SK-N-SH (cell line): Measurements from ENCODE around the gene FCHO1. TPM values are rescaled to one million over a fixed set of nuclear protein-coding genes. Genes with fewer than 3 reads are reported as not detected.
A peak's percentile ranks its signal among the peaks of the same experiment; 100 is the strongest.

Experiments
- CTCF ChIA-PET: fragments of 300-600, 350-600 bp; formaldehyde crosslinking; extraction: SDS; loops from one replicate; lab custom pipeline; 2021; lab: Yijun Ruan, JAX
- POLR2A ChIA-PET: fragments of 350-600 bp; sonication (Branson Sonifier 250); formaldehyde crosslinking; extraction: SDS; loops from one replicate; lab custom pipeline; 2020; ENCODE audit warnings: antibody characterized with exemption, inconsistent platforms; lab: Yijun Ruan, JAX
- DNase-seq: peaks from one replicate; pipeline ENCODE4 v3.0.0; 2012
- H2AFZ ChIP-seq: fragments of 200-600 bp; sonication (generic); 2 replicates; pipeline ENCODE4 v1.8.1; 2016; ENCODE audit warnings: antibody characterized with exemption, mild to moderate bottlenecking, low read depth
- H3F3A ChIP-seq: fragments of 200-600 bp; sonication (generic); replicated peaks from 2 replicates; pipeline ENCODE3; 2016; ENCODE audit warnings: antibody characterized with exemption, mild to moderate bottlenecking; ENCODE audit not compliant: insufficient read depth
- H3K27ac ChIP-seq, 2 experiments: fragments of 200-500 bp in 1 of 2; fragments of 200-600 bp in 1 of 2; sonication (Bioruptor generic) in 1 of 2; sonication (generic), shearing (Covaris generic) in 1 of 2; 2 replicates each; pipeline versions ENCODE4 v1.5.1 to v1.6.1; 2014 to 2016; ENCODE audit warnings: low read depth in 2 of 2, inconsistent platforms in 1 of 2, low read length in 1 of 2, mild to moderate bottlenecking in 1 of 2, mixed read lengths in 1 of 2
- H3K27me3 ChIP-seq: fragments of 200-600 bp; sonication (generic), shearing (Covaris generic); 2 replicates; pipeline ENCODE4 v1.6.1; 2016; ENCODE audit warnings: mixed run types; ENCODE audit not compliant: insufficient read depth
- H3K36me3 ChIP-seq, 2 experiments: fragments of 200-500 bp in 1 of 2; fragments of 200-600 bp in 1 of 2; sonication (Bioruptor generic) in 1 of 2; sonication (generic) in 1 of 2; replicated peaks in 1 of 2; 2 replicates each; pipeline versions ENCODE3 to v1.5.1; 2014 to 2016; ENCODE audit warnings: low read length in 1 of 2, mild to moderate bottlenecking in 1 of 2; ENCODE audit not compliant: insufficient read depth in 2 of 2, control insufficient read depth in 1 of 2
- H3K4me1 ChIP-seq, 2 experiments: fragments of 200-500 bp in 1 of 2; fragments of 200-600 bp in 1 of 2; sonication (Bioruptor generic) in 1 of 2; sonication (generic), shearing (Covaris generic) in 1 of 2; 2 replicates each; pipeline versions ENCODE4 v1.5.1 to v1.6.1; 2014 to 2016; ENCODE audit warnings: low read depth in 1 of 2, low read length in 1 of 2, mixed run types in 1 of 2; ENCODE audit not compliant: insufficient read depth in 2 of 2, control insufficient read depth in 1 of 2
- H3K4me2 ChIP-seq: fragments of 200-600 bp; sonication (generic), shearing (Covaris generic); 2 replicates; pipeline ENCODE4 v1.6.1; 2017; ENCODE audit warnings: mixed run types
- H3K4me3 ChIP-seq, 2 experiments: fragments of 200-500 bp in 1 of 2; fragments of 200-600 bp in 1 of 2; sonication (Bioruptor generic) in 1 of 2; sonication (generic), shearing (Covaris generic) in 1 of 2; 2 replicates each; pipeline versions ENCODE4 v1.5.1 to v1.8.1; 2014 to 2016; ENCODE audit warnings: low read depth in 2 of 2, inconsistent platforms in 1 of 2, low read length in 1 of 2, mild to moderate bottlenecking in 1 of 2, mixed read lengths in 1 of 2, moderate library complexity in 1 of 2
- H3K79me2 ChIP-seq: fragments of 200-600 bp; sonication (generic); 2 replicates; pipeline ENCODE4 v1.8.1; 2017; ENCODE audit warnings: mild to moderate bottlenecking; ENCODE audit not compliant: insufficient read depth
- H3K9ac ChIP-seq: fragments of 200-600 bp; sonication (generic); 2 replicates; pipeline ENCODE4 v1.6.1; 2017; ENCODE audit warnings: mixed run types
- H3K9me2 ChIP-seq: fragments of 200-600 bp; sonication (generic); 2 replicates; pipeline ENCODE4 v1.6.1; 2017; ENCODE audit warnings: mixed run types
- H3K9me3 ChIP-seq: fragments of 200-600 bp; sonication (generic); 2 replicates; pipeline ENCODE4 v1.6.1; 2017; ENCODE audit warnings: mixed run types, mild to moderate bottlenecking, moderate library complexity
- H4K20me1 ChIP-seq: fragments of 200-600 bp; sonication (generic); 2 replicates; pipeline ENCODE4 v1.6.1; 2017; ENCODE audit warnings: mild to moderate bottlenecking, mixed run types; ENCODE audit not compliant: insufficient read depth
- ELF1 ChIP-seq: IDR thresholded peaks from 2 replicates; pipeline ENCODE4 v1.4.0; 2012
- EZH2phosphoT487 ChIP-seq: fragments of 200-600 bp; sonication (generic); IDR thresholded peaks from 2 replicates; pipeline ENCODE4 v1.6.1; 2017; ENCODE audit warnings: low read depth, mixed run types, mild to moderate bottlenecking, antibody characterized with exemption, moderate library complexity, borderline replicate concordance
- FOXM1 ChIP-seq: IDR thresholded peaks from 2 replicates; pipeline ENCODE4 v1.4.0; 2012; ENCODE audit warnings: low read depth, mild to moderate bottlenecking
- GATA2 ChIP-seq: sonication (generic); formaldehyde crosslinking; IDR thresholded peaks from 2 replicates; pipeline ENCODE4 v1.5.0; 2020; ENCODE audit warnings: mild to moderate bottlenecking, missing genetic modification reagents
- NFIC ChIP-seq: IDR thresholded peaks from 2 replicates; pipeline ENCODE4 v1.4.0; 2012; ENCODE audit warnings: borderline replicate concordance
- PBX3 ChIP-seq: IDR thresholded peaks from 2 replicates; pipeline ENCODE4; 2012
- POLR2AphosphoS5 ChIP-seq: IDR thresholded peaks from 2 replicates; pipeline ENCODE4 v1.6.1; 2012; ENCODE audit warnings: low read depth, low read length
- RAD21 ChIP-seq: IDR thresholded peaks from 2 replicates; pipeline ENCODE4 v1.6.1; 2012; ENCODE audit warnings: mild to moderate bottlenecking, low read length
- RCOR1 ChIP-seq: fragments of 150-350 bp; IDR thresholded peaks from 2 replicates; pipeline ENCODE4 v1.6.1; 2017; ENCODE audit warnings: antibody characterized with exemption, low read length
- TCF12 ChIP-seq: IDR thresholded peaks from 2 replicates; pipeline ENCODE4 v1.4.0; 2012
- WGBS: methylation state at CpG from one replicate; pipeline ENCODE4 v1.1.6; 2017; ENCODE audit warnings: low lambda C conversion rate; 5-methylcytosine and 5-hydroxymethylcytosine counted together
- polyA plus RNA-seq, 3 experiments: library from polyadenylated mRNA; depleted of rRNA; stranded (reverse); fragments of >200 nt; gene quantifications; 2 replicates each; pipeline ENCODE4 v1.2.3, GENCODE V29; 2012
- TF ChIP-seq, protein P1 (sequence below): IDR thresholded peaks from 2 replicates; pipeline ENCODE4 v1.6.1; 2012; ENCODE audit warnings: mild to moderate bottlenecking, low read depth, low read length, moderate library complexity

FCHO1 gene
- polyA plus RNA-seq, 1 of the 3 experiments (the other 2 are of a cell fraction): 0.71 TPM

DNA sequence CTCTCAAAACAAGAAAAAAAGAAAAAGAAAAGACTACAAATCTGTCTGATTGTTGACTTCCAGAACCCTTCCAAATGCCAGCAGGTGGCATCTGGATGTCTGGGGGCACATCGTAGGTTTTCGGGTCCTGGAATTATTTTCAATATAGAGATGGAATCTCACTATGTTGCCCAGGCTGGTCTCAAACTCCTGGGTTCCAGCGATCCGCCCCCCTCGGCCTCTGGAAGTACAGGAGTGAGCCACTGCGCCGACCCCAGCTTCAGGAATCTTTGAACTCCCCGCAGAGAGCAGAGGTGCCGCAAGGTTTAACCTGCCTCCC is 43.1 kb downstream of the FCHO1 start:
- H3K9me2 ChIP-seq: no peaks in the 10 kb centered on the region
- H2AFZ ChIP-seq: no peak overlapping the region
- 66% methylated on average over 6 of the region's 9 CpGs for WGBS
- H3K9ac ChIP-seq: no peak overlapping the region
- H3K27me3 ChIP-seq: peaks cover 13% of the 10 kb centered on the region
- H3K4me3 ChIP-seq: no peak overlapping the region
- no peaks in the 10 kb centered on the region for H3K36me3 ChIP-seq
- H4K20me1 ChIP-seq: no peaks in the 10 kb centered on the region
- TF ChIP-seq, protein P1, sequence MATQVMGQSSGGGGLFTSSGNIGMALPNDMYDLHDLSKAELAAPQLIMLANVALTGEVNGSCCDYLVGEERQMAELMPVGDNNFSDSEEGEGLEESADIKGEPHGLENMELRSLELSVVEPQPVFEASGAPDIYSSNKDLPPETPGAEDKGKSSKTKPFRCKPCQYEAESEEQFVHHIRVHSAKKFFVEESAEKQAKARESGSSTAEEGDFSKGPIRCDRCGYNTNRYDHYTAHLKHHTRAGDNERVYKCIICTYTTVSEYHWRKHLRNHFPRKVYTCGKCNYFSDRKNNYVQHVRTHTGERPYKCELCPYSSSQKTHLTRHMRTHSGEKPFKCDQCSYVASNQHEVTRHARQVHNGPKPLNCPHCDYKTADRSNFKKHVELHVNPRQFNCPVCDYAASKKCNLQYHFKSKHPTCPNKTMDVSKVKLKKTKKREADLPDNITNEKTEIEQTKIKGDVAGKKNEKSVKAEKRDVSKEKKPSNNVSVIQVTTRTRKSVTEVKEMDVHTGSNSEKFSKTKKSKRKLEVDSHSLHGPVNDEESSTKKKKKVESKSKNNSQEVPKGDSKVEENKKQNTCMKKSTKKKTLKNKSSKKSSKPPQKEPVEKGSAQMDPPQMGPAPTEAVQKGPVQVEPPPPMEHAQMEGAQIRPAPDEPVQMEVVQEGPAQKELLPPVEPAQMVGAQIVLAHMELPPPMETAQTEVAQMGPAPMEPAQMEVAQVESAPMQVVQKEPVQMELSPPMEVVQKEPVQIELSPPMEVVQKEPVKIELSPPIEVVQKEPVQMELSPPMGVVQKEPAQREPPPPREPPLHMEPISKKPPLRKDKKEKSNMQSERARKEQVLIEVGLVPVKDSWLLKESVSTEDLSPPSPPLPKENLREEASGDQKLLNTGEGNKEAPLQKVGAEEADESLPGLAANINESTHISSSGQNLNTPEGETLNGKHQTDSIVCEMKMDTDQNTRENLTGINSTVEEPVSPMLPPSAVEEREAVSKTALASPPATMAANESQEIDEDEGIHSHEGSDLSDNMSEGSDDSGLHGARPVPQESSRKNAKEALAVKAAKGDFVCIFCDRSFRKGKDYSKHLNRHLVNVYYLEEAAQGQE: no peak
- TF ChIP-seq FOXM1 (no peak), EZH2phosphoT487 (no peak), TCF12 (no peak), GATA2 (CRISPR knock-in tag) (no peak), RAD21 (0 out of 2 replicates have a peak, but pooled peaks have one; percentile 8)
- DNase-seq: no peak
- peaks cover 5 to 28% of the 10 kb centered on the region in 2 experiments; a peak in 2 of 4 replicates for H3K4me1 ChIP-seq
- CTCF ChIA-PET: interaction anchor here (0.8 to 3.0 kb wide), 6 partner anchors 9 to 90 kb away, joined by 3 to 15 read pairs (median 4); partner anchors contain the start of gene RPL18A
- POLR2A ChIA-PET: interaction anchor here (1.2 kb wide), 1 partner anchor 65 kb away, joined by 4 read pairs; the partner anchor contains the start of gene RPL18A
- H3K9me3 ChIP-seq: no peaks in the 10 kb centered on the region
- H3F3A ChIP-seq: no peaks in the 10 kb centered on the region
- H3K27ac ChIP-seq: no peak overlapping the region
- no peaks in the 10 kb centered on the region for H3K79me2 ChIP-seq
- H3K4me2 ChIP-seq: no peak overlapping the region

DNA sequence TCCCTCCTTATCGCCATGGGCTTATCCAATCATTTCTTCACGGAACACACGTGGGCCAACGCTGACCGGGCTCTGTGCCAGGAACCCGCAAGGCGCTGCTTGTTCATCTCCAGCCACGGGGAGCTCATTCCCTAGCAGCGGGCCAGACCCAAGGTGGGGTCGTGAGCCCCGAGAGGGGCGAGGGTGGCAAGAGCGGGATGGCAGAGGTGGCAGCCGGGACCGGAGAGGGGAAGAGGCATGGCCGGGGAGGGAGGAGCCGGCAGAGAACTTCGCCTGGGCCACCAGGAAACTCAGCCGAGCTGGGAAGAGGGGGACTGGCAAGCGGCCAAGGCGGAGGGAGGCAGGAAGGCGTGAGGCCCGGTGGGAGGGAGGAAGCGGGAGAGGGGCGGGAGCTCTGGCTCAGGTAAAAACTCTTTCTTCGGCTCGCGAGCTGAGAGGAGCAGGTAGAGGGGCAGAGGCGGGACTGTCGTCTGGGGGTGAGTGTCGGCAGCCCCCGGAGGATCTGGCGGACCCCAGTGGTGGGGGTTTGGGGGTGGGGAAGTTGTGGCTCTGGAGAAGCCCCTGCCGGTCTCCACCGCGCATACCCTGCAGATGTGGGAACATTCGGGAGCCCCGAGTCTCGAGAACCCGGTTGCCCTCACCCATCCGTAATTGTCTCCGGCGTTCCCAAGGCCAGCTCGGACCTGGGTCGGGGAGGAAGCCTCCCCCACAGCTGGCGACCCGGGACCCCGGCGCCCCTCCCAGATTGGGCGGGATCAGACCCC is 43.6 kb downstream of the FCHO1 start, which contains the start of gene B3GNT3:
Gene B3GNT3 (plus strand): TSS at position 408 of the 764 bp plus-strand sequence. CDS start 12,670 bp downstream, outside the sequence.
- TF ChIP-seq RAD21: no peak
- TF ChIP-seq RCOR1: no peak
- TF ChIP-seq NFIC: 0 out of 2 replicates have a peak, but pooled peaks have one; percentile 24
- no peak for TF ChIP-seq PBX3
- TF ChIP-seq ELF1: no peak
- TF ChIP-seq POLR2AphosphoS5: no peak
- CTCF ChIA-PET: interaction anchor here (0.8 to 3.0 kb wide), 6 partner anchors 10 to 91 kb away, joined by 3 to 15 read pairs (median 5); partner anchors contain the start of gene RPL18A

More for the DNA sequence above, 43.6 kb downstream of the FCHO1 start, which contains the start of gene B3GNT3:
- Histone ChIP-seq H3K4me1 (peaks cover 5 to 28% of the 10 kb centered on the region in 2 experiments; a peak in 2 of 4 replicates), H4K20me1 (no peaks in the 10 kb centered on the region), H3K9me2 (no peaks in the 10 kb centered on the region), H3K4me2 (no peak within 1 kb of the TSS), H3K27ac (no peak within 1 kb of the TSS), H2AFZ (no peak within 1 kb of the TSS), H3K36me3 (no peaks in the 10 kb centered on the region), H3K27me3 (peaks cover 13% of the 10 kb centered on the region), H3K9me3 (no peaks in the 10 kb centered on the region), H3F3A (no peaks in the 10 kb centered on the region), H3K79me2 (no peaks in the 10 kb centered on the region), H3K4me3 (no peak within 1 kb of the TSS), H3K9ac (no peak within 1 kb of the TSS)
- POLR2A ChIA-PET: interaction anchor here (1.2 kb wide), 1 partner anchor 65 kb away, joined by 4 read pairs; the partner anchor contains the start of gene RPL18A
- no peak for DNase-seq
- 31% methylated on average over 40 of the region's 50 CpGs for WGBS
